Testis (tissue), 3 donors: ENCODE data around the gene KIF25. TPM values are rescaled to one million over a fixed set of nuclear protein-coding genes. Genes with fewer than 3 reads are reported as not detected.

ENCODE experiments used
- DNase-seq: peaks from one replicate; pipeline ENCODE4 v3.0.0-alpha.2; 2019
- H3K27ac ChIP-seq, 2 donors: fragments of 200-600 bp; sonication (generic); one replicate each; pipeline ENCODE4 v1.5.1; 2019
- H3K27me3 ChIP-seq: fragments of 200-600 bp; sonication (generic); one replicate; pipeline ENCODE4 v1.5.1; 2019
- H3K36me3 ChIP-seq: fragments of 200-600 bp; sonication (generic); one replicate; pipeline ENCODE4 v1.5.1; 2017; ENCODE audit warnings: low read depth; ENCODE audit errors: missing control alignments
- H3K4me1 ChIP-seq: fragments of 200-600 bp; sonication (generic); one replicate; pipeline ENCODE4 v1.5.1; 2019
- H3K4me3 ChIP-seq, 2 donors: fragments of 200-600 bp; sonication (generic); one replicate each; pipeline ENCODE4 v1.5.1; 2017 to 2019
- H3K9me3 ChIP-seq: fragments of 200-600 bp; sonication (generic); one replicate; pipeline ENCODE4 v1.5.1; 2017
- POLR2A ChIP-seq: fragments of 450-650 bp; IDR thresholded peaks from one replicate; pipeline ENCODE4 v1.6.1; 2017; ENCODE audit warnings: antibody characterized with exemption, mild to moderate bottlenecking, moderate library complexity
- WGBS, 2 donors: methylation state at CpG; one replicate each; pipeline ENCODE4 v1.1.5; 2018; 5-methylcytosine and 5-hydroxymethylcytosine counted together
- intact Hi-C: fragments of 100-400 bp; cut with DNase I; formaldehyde crosslinking; loops from one replicate; pipeline ENCODE4 v1.15.1; 2023; ENCODE audit warnings: low total_unique reads
- polyA plus RNA-seq: library from polyadenylated mRNA; stranded (reverse); fragments of 350-450 nt; fragmentation: Illumina TruSeq; extraction: RNeasy Lipid Tissue Mini Kit (QIAGEN cat#74804); gene quantifications from one replicate; pipeline ENCODE4 v1.2.3, GENCODE V29; 2014; ENCODE audit warnings: low read depth, low replicate concordance; ENCODE audit not compliant: insufficient read depth
- total RNA-seq, 2 donors: library from RNA; depleted of rRNA; stranded (reverse); fragments of >200 nt; gene quantifications; one replicate each; pipeline ENCODE4 v1.2.3, GENCODE V29; 2016
- TF ChIP-seq, protein P1 (sequence below), 3 experiments: fragments of 450-650 bp in 2 of 3; fragments of 200-600 bp in 1 of 3; sonication (generic) in 1 of 3; IDR thresholded peaks; one replicate each; pipeline ENCODE4 v1.5.1; 2016 to 2019; ENCODE audit warnings: antibody characterized with exemption in 3 of 3, mild to moderate bottlenecking in 2 of 3, moderate library complexity in 1 of 3

The KIF25 gene
- total and polyA plus RNA-seq, 3 donors from 2014 or later = 1.1 to 5.0 (median 1.6) TPM

DNA sequence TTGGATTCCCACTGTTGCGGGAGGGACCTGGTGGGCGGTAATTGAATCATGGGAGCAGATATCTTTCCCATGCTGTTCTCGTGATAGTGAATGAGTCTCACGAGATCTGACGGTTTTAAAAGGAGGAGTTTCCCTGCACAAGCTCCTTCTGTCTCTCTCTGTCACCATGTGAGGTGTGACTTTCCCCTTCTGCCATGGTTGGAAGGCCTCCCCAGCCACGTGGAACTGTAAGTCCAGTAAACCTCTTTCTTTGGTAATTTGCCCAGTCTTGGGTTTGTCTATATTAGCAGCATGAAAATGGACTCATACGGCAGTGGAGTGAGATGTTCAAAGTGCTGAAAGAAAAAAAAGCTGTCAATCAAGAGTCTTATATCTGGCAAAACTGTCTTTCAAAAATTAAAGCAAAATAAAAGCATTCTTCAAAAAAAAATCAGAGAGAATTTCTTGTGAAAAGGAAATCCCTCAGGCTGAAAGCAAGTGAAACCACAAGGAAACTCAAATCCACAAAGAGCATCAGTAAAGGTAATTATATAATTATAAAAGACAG lies 15.5 kb upstream of the KIF25 start:
- Histone ChIP-seq H3K4me3 (no peak overlapping the region), H3K36me3 (no peaks in the 10 kb centered on the region), H3K4me1 (no peaks in the 10 kb centered on the region), H3K27ac (no peak overlapping the region), H3K9me3 (no peaks in the 10 kb centered on the region), H3K27me3 (no peaks in the 10 kb centered on the region)
- intact Hi-C loops = no loop called here
- WGBS, 2 donors = 81 to 84% methylated on average over 7 of the region's 7 CpGs
- no peak for DNase-seq
- TF ChIP-seq, protein P1, sequence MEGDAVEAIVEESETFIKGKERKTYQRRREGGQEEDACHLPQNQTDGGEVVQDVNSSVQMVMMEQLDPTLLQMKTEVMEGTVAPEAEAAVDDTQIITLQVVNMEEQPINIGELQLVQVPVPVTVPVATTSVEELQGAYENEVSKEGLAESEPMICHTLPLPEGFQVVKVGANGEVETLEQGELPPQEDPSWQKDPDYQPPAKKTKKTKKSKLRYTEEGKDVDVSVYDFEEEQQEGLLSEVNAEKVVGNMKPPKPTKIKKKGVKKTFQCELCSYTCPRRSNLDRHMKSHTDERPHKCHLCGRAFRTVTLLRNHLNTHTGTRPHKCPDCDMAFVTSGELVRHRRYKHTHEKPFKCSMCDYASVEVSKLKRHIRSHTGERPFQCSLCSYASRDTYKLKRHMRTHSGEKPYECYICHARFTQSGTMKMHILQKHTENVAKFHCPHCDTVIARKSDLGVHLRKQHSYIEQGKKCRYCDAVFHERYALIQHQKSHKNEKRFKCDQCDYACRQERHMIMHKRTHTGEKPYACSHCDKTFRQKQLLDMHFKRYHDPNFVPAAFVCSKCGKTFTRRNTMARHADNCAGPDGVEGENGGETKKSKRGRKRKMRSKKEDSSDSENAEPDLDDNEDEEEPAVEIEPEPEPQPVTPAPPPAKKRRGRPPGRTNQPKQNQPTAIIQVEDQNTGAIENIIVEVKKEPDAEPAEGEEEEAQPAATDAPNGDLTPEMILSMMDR (IDR thresholded peaks at IDR 0.05) = no peak
- TF ChIP-seq POLR2A = no peak

DNA sequence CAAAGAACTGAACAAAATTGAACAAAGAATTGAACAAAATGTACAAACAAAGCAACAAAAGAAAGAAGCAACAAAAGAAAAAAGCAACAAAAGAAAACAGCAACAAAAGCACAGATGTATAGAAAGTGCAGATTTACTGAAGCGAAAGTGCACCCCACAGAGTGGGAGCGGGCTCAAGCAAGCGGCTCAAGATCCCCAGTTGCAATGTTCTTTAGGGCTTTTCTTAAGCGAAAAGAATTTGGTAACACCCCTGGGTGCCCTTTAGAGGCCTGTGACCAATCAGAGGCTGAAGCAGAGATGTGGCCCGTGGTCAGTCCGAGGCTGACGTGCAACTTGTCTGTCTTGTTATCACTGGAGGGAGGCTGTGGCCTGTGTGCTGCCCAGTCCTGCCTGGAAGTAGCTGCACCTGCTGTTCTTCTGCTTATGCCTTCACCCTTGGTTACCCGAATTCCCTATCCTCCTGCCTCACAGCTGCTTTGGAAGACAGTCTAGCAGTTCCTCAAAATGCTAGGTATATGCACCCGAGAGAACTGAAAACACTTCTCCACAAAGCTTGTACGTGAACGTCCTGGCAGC lies 13.2 kb upstream of the KIF25 start:
- TF ChIP-seq, protein P1 (IDR thresholded peaks at IDR 0.05) = no peak
- TF ChIP-seq POLR2A = no peak
- 92 to 96% methylated on average over 9 to 11 of the region's 11 CpGs for WGBS, 2 donors
- intact Hi-C loops = no loop called here
- Histone ChIP-seq H3K4me1 (no peaks in the 10 kb centered on the region), H3K9me3 (no peaks in the 10 kb centered on the region), H3K27ac (no peak overlapping the region), H3K27me3 (no peaks in the 10 kb centered on the region), H3K36me3 (no peaks in the 10 kb centered on the region), H3K4me3 (no peak overlapping the region)
- DNase-seq = no peak

DNA sequence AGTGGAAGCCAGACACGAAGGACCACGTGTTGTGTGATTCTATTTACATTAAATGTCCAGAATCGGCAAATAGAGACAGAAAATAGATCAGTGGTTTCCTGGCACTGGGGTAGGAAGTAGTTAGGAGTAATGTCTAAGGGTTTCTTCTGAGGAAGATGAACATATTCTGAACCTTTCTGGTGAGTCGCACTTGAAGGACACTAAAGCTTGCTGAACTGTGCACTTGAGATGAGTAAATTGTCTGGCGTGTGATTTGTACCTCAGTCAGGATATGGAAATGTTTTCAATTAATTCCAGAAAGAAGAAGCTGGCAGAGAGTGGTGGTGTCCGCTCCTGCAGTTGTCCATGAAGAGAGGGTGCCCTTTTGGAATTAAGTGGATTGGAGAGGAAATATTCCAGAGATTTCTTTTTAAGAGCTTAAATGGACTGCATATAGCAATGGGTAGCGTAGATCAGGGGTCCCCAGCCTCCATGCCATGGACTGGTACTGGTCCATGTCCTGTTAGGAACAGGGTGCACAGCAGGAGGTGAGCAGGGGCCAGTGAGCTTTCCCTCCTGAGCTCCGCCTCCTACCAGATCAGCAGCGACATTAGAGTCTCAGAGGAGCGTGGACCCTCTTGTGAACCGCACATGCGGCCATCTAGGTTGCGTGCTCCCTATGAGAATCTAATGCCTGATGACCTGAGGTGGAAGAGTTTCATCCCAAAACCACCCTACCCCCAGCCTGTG lies 12.4 kb upstream of the KIF25 start:
- no peaks in the 10 kb centered on the region for H3K27me3 ChIP-seq
- TF ChIP-seq, protein P1 (IDR thresholded peaks at IDR 0.05) = no peak
- TF ChIP-seq POLR2A = no peak
- intact Hi-C loops = no loop called here
- H3K4me1 ChIP-seq = no peaks in the 10 kb centered on the region
- no peak overlapping the region for H3K27ac ChIP-seq
- WGBS, 2 donors = 87 to 95% methylated on average over 10 to 13 of the region's 13 CpGs
- H3K9me3 ChIP-seq = no peaks in the 10 kb centered on the region
- H3K4me3 ChIP-seq = no peak overlapping the region
- no peak for DNase-seq
- H3K36me3 ChIP-seq = no peaks in the 10 kb centered on the region

DNA sequence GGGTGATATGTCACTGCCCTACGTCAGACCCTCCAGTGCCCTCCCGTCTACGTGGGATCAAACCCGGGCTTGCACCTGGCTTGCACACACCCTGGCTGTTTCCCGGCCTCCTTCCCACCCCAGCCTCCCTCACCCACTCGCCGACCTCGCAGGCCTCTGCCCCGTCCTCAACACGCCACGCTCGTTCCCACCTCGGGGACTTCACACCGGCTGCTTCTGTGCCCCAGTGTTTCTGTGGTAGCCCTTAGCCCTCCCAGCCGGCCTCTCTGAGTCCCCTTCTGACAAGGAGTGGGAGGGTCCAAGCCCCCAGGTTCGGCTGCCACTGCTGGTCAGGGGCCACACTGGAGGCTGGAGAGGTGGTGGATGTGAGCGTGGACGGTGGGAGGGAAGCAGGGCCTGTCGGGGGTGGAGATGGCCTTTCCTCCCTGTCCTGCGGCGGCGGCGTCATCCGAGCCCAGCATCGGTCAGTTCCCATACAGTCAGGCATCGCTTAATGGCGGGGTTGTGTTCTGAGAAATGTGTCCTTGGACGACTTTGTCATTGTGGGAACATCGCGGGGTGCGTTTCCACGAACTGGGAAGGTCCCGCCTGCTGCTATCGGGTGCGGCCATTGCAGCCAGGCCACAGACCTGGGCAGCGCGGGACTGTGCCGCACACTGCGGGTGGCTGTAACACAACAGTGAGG lies 11.4 kb upstream of the KIF25 start:
- WGBS, 2 donors = 96 to 97% methylated on average over 38 to 39 of the region's 39 CpGs
- Histone ChIP-seq H3K9me3 (no peaks in the 10 kb centered on the region), H3K4me1 (no peaks in the 10 kb centered on the region), H3K27ac (no peak overlapping the region), H3K4me3 (no peak overlapping the region), H3K27me3 (no peaks in the 10 kb centered on the region), H3K36me3 (no peaks in the 10 kb centered on the region)
- intact Hi-C loops = no loop called here
- TF ChIP-seq, protein P1 (IDR thresholded peaks at IDR 0.05) = no peak
- TF ChIP-seq POLR2A = no peak
- DNase-seq = no peak
